Measurements from ENCODE around the gene ORMDL1. TPM values are rescaled to one million over a fixed set of nuclear protein-coding genes. Genes with fewer than 3 reads are reported as not detected.

The ORMDL1 gene
- total and polyA plus RNA-seq, 2 of the 13 experiments (the other 11 are each of a cell fraction or from before 2014, with no cell fraction given), result 67.5 to 160 TPM

DNA sequence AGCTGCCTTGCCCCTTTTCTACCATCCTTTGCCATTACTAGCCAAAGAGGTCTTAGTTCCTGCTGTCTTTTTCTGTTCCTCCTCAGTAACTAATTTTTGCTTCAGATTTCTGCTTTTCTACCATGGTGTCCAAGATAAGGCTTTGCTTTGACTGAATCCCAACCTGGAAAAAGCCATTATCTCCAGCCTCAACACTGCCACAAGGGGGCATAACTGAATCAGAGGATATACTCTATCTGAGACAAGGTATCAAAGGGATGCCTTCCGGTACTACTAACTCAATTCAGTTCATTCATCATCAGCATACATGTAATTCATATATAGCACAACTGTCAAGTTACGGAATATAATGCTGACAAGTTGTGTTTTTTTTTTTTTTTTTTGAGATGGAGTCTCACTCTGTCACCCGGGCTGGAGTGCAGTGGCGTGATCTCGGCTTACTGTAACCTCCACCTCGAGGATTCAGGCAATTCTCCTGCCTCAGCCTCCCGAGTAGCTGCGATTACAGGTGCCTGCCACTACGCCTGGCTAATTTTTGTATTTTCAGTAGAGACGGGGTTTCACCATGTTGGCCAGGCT is 33.0 kb downstream of the ORMDL1 start:
- in situ Hi-C loops (cut with HindIII; ENCODE audit: extremely low pct_ligation_motif_present, low pct_unique_long_range_greater_than_20kb) (no loop called here), intact Hi-C loops (cut with micrococcal nuclease; ENCODE audit: unreplicated experiment) (loop anchor here (1.0 kb wide), 2 partner anchors 90 to 319 kb away; partner anchors contain the start of gene ASNSD1)
- CTCF ChIA-PET (ENCODE audit: low intra/inter-chr PET ratio, low total read pairs), result interaction anchor here (1.4 to 2.4 kb wide), 2 partner anchors 12 to 319 kb away, joined by 11 to 17 read pairs; partner anchors contain the start of gene OSGEPL1
- TF ChIP-seq, protein P1, sequence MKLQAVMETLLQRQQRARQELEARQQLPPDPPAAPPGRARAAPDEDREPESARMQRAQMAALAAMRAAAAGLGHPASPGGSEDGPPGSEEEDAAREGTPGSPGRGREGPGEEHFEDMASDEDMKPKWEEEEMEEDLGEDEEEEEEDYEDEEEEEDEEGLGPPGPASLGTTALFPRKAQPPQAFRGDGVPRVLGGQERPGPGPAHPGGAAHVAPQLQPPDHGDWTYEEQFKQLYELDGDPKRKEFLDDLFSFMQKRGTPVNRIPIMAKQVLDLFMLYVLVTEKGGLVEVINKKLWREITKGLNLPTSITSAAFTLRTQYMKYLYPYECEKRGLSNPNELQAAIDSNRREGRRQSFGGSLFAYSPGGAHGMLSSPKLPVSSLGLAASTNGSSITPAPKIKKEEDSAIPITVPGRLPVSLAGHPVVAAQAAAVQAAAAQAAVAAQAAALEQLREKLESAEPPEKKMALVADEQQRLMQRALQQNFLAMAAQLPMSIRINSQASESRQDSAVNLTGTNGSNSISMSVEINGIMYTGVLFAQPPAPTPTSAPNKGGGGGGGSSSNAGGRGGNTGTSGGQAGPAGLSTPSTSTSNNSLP (IDR thresholded peaks at IDR 0.05; ENCODE audit: low read depth, low read length), result peak; percentile 41; the same call in 1 of the 2 replicates
- TF ChIP-seq CEBPG (CRISPR knock-in tag; IDR thresholded peaks at IDR 0.05) (0 out of 2 replicates have a peak, but pooled peaks have one; percentile 6), HDAC6 (IDR thresholded peaks at IDR 0.05; ENCODE audit: low read depth, low read length) (no peak), STAG1 (CRISPR knock-in tag; IDR thresholded peaks at IDR 0.05) (peak; percentile 68), SMC3 (IDR thresholded peaks at IDR 0.05; ENCODE audit: low read length) (peak; percentile 80), EP300 (IDR thresholded peaks at IDR 0.05; ENCODE audit: low read depth in 2 of 2, low read length in 2 of 2) (0 out of 4 replicates have a peak, but pooled peaks of 1 of the 2 experiments have one; percentile 8), EP300 (CRISPR knock-in tag; IDR thresholded peaks at IDR 0.05; ENCODE audit: borderline replicate concordance) (no peak), RAD21 (CRISPR knock-in tag; IDR thresholded peaks at IDR 0.05) (0 out of 2 replicates have a peak, but pooled peaks have one; percentile 14), CREB1 (IDR thresholded peaks at IDR 0.05) (no peak), CREB1 (CRISPR knock-in tag; IDR thresholded peaks at IDR 0.05) (peak; percentile 24; the same call in 1 of the 2 replicates), ZNF644 (CRISPR knock-in tag; IDR thresholded peaks at IDR 0.05; ENCODE audit: low read depth) (peak; percentile 29; the same call in 1 of the 2 replicates), FOXC1 (CRISPR knock-in tag; IDR thresholded peaks at IDR 0.05; ENCODE audit: borderline replicate concordance) (no peak), DNMT3B (CRISPR knock-in tag; conservative IDR thresholded peaks at IDR 0.05) (no peak), MAFF (IDR thresholded peaks at IDR 0.05; ENCODE audit: low read depth, low read length) (peak; percentile 31; the same call in 1 of the 2 replicates), MAFK (conservative IDR thresholded peaks at IDR 0.05 in 1 of 2, IDR thresholded peaks at IDR 0.05 in 1 of 2; ENCODE audit: low read length in 2 of 2) (peak; percentile 46 to 55; a peak in 3 of 4 replicates)
- TF ChIP-seq, protein P2, sequence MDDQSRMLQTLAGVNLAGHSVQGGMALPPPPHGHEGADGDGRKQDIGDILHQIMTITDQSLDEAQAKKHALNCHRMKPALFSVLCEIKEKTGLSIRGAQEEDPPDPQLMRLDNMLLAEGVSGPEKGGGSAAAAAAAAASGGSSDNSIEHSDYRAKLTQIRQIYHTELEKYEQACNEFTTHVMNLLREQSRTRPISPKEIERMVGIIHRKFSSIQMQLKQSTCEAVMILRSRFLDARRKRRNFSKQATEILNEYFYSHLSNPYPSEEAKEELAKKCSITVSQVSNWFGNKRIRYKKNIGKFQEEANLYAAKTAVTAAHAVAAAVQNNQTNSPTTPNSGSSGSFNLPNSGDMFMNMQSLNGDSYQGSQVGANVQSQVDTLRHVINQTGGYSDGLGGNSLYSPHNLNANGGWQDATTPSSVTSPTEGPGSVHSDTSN (CRISPR knock-in tag; IDR thresholded peaks at IDR 0.05; ENCODE audit: borderline replicate concordance), result no peak
- TF ChIP-seq, protein P3, sequence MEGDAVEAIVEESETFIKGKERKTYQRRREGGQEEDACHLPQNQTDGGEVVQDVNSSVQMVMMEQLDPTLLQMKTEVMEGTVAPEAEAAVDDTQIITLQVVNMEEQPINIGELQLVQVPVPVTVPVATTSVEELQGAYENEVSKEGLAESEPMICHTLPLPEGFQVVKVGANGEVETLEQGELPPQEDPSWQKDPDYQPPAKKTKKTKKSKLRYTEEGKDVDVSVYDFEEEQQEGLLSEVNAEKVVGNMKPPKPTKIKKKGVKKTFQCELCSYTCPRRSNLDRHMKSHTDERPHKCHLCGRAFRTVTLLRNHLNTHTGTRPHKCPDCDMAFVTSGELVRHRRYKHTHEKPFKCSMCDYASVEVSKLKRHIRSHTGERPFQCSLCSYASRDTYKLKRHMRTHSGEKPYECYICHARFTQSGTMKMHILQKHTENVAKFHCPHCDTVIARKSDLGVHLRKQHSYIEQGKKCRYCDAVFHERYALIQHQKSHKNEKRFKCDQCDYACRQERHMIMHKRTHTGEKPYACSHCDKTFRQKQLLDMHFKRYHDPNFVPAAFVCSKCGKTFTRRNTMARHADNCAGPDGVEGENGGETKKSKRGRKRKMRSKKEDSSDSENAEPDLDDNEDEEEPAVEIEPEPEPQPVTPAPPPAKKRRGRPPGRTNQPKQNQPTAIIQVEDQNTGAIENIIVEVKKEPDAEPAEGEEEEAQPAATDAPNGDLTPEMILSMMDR (CRISPR knock-in tag; IDR thresholded peaks at IDR 0.05), result peak; percentile 84
- TF ChIP-seq, protein P4, sequence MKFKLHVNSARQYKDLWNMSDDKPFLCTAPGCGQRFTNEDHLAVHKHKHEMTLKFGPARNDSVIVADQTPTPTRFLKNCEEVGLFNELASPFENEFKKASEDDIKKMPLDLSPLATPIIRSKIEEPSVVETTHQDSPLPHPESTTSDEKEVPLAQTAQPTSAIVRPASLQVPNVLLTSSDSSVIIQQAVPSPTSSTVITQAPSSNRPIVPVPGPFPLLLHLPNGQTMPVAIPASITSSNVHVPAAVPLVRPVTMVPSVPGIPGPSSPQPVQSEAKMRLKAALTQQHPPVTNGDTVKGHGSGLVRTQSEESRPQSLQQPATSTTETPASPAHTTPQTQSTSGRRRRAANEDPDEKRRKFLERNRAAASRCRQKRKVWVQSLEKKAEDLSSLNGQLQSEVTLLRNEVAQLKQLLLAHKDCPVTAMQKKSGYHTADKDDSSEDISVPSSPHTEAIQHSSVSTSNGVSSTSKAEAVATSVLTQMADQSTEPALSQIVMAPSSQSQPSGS (CRISPR knock-in tag; IDR thresholded peaks at IDR 0.05), result 0 out of 2 replicates have a peak, but pooled peaks have one; percentile 29

More for the DNA sequence above, 33.0 kb downstream of the ORMDL1 start:
- Histone ChIP-seq H3K79me2 (ENCODE audit: insufficient read depth, low read length) (no peaks in the 10 kb centered on the region), H3K4me1 (ENCODE audit: insufficient read depth, low read length) (no peaks in the 10 kb centered on the region), H3K27ac (ENCODE audit: extremely low read length, insufficient read depth, low read length) (no peak overlapping the region), H3K36me3 (replicated peaks in 1 of 2; ENCODE audit: control insufficient read depth in 1 of 2, insufficient read depth in 2 of 2, low read length in 2 of 2) (peaks cover 1 to 4% of the 10 kb centered on the region in 2 experiments; a peak in 1 of 5 replicates), H4K20me1 (ENCODE audit: insufficient read depth, low read length) (no peaks in the 10 kb centered on the region), H3K9me3 (ENCODE audit: low read length) (no peaks in the 10 kb centered on the region), H3K4me2 (ENCODE audit: low read depth, low read length) (no peak overlapping the region), H3K9ac (ENCODE audit: insufficient read depth, low read depth, low read length) (no peak overlapping the region), H3K27me3 (ENCODE audit: control insufficient read depth in 1 of 2, insufficient read depth in 2 of 2, low read length in 2 of 2) (no peaks in the 10 kb centered on the region), H2AFZ (ENCODE audit: low read length) (no peak overlapping the region), H3K4me3 (replicated peaks in 1 of 3; ENCODE audit: insufficient read depth in 1 of 3, low read depth in 2 of 3, low read length in 3 of 3) (no peak overlapping the region)
- POLR2A ChIA-PET, result no interaction called here
- 84% methylated on average over 10 of the region's 10 CpGs for WGBS (ENCODE audit: low lambda C conversion rate)
- ATAC-seq (peak; percentile 98), DNase-seq (ENCODE audit: low spot score) (peak; percentile 54), FAIRE-seq (peak; percentile 78)
- no TSS peak for BruUV-seq (replicated peaks)
